ENCODE measurements around the gene ZC3H4. TPM values are rescaled to one million over a fixed set of nuclear protein-coding genes. Genes with fewer than 3 reads are reported as not detected.
A peak's percentile ranks its signal among the peaks of the same experiment; 100 is the strongest.

ZC3H4 gene
- total and polyA plus RNA-seq, 9 of the 15 experiments (the other 6 are each of a cell fraction or from before 2014, with no cell fraction given): 2.2 to 75.6 (median 18.3) TPM

- TF ChIP-seq MTA1 (IDR thresholded peaks at IDR 0.05; ENCODE audit: borderline replicate concordance): peak; percentile 81
- no peak; the same call in 1 of the 2 replicates for TF ChIP-seq SPI1 (IDR thresholded peaks at IDR 0.05; ENCODE audit: borderline replicate concordance, low read depth, low read length)
- TF ChIP-seq HSF4 (CRISPR knock-in tag; IDR thresholded peaks at IDR 0.05; ENCODE audit: borderline replicate concordance): no peak
- TF ChIP-seq ZNF780A (CRISPR knock-in tag; IDR thresholded peaks at IDR 0.05): no peak
- no peak for TF ChIP-seq TFAM (CRISPR knock-in tag; conservative IDR thresholded peaks at IDR 0.05)
- no peak for TF ChIP-seq ZNF224 (CRISPR knock-in tag; IDR thresholded peaks at IDR 0.05)
- TF ChIP-seq POLR2G (IDR thresholded peaks at IDR 0.05; ENCODE audit: low read depth, low read length): peak; percentile 92
- TF ChIP-seq ZBTB12 (CRISPR knock-in tag; IDR thresholded peaks at IDR 0.05): 0 out of 2 replicates have a peak, but pooled peaks have one; percentile 13
- TF ChIP-seq PHB (CRISPR knock-in tag; IDR thresholded peaks at IDR 0.05): peak; percentile 89; the same call in 1 of the 2 replicates
- TF ChIP-seq ZNF778 (CRISPR knock-in tag; IDR thresholded peaks at IDR 0.05): no peak
- TF ChIP-seq SMARCA4 (IDR thresholded peaks at IDR 0.05): no peak
- no peak for TF ChIP-seq JUNB (CRISPR knock-in tag; conservative IDR thresholded peaks at IDR 0.05)
- TF ChIP-seq NCOA1 (IDR thresholded peaks at IDR 0.05; ENCODE audit: low read depth): no peak
- TF ChIP-seq RHOXF2B (CRISPR knock-in tag; conservative IDR thresholded peaks at IDR 0.05): no peak
- peak; percentile 78 for TF ChIP-seq MTA3 (IDR thresholded peaks at IDR 0.05; ENCODE audit: borderline replicate concordance)
- TF ChIP-seq EWSR1 (IDR thresholded peaks at IDR 0.05; ENCODE audit: borderline replicate concordance, low read depth, partially characterized antibody): no peak
- TF ChIP-seq BRF1 (IDR thresholded peaks at IDR 0.05; ENCODE audit: borderline replicate concordance, extremely low read depth, insufficient read length): no peak
- TF ChIP-seq YBX1 (IDR thresholded peaks at IDR 0.05): no peak
- no peak for TF ChIP-seq KLF10 (CRISPR knock-in tag; IDR thresholded peaks at IDR 0.05)
- peak; percentile 81; the same call in 1 of the 2 replicates for TF ChIP-seq EP400 (IDR thresholded peaks at IDR 0.05)
- no peak for TF ChIP-seq GMEB1 (CRISPR knock-in tag; IDR thresholded peaks at IDR 0.05)
- 0 out of 2 replicates have a peak, but pooled peaks have one; percentile 56 for TF ChIP-seq SRSF1 (IDR thresholded peaks at IDR 0.05; ENCODE audit: low read depth, low read length)
- no peak for TF ChIP-seq TCF7L2 (IDR thresholded peaks at IDR 0.05; ENCODE audit: low read depth, low read length)
- TF ChIP-seq CHAMP1 (IDR thresholded peaks at IDR 0.05): no peak
Observed at GRCh38 chr19:47112166-47112996, 1.2 kb downstream of the ZC3H4 start (continued).
